Measurements from ENCODE around the gene SPRR1A. TPM values are rescaled to one million over a fixed set of nuclear protein-coding genes. Genes with fewer than 3 reads are reported as not detected.

Gene SPRR1A, protein sequence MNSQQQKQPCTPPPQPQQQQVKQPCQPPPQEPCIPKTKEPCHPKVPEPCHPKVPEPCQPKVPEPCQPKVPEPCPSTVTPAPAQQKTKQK
- not detected for total RNA-seq
- polyA plus RNA-seq: 41.1 TPM
- long read RNA-seq, donor 1: 0 reads
- long read RNA-seq, donor 2, partial matches to known transcripts: 0 of 1 reads
- long read RNA-seq, donor 2, other reads (novel, unspliced or antisense): 0 of 1 reads
- long read RNA-seq, donor 3: 0 reads
- long read RNA-seq, donor 4: 0 reads
- long read RNA-seq, donor 5: 0 reads
- long read RNA-seq, donor 6: 0 reads
- long read RNA-seq, donor 7: 0 reads
- long read RNA-seq, donor 8: 0 reads
- long read RNA-seq, donor 9: 0 reads
- long read RNA-seq, donor 10: 0 reads

DNA sequence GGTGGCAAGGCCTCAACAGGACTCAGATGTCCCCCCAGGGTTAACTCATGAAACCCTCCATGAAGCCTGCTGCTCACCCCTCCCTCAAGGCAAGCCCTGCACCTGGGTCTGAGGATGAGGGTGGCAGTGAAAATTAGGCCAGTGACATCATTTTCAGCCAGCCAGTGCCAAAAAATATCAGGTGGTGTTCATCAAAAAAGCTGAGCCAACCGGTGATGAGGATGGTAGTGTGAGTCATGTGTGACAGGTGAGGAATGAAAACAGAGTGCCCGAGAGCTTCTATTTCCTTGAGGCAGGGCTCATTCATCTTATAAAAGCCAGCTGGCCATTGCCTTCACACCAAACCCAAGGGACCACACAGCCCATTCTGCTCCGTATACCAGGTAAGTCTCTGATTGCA, at the start of gene SPRR1A:
TSS of gene SPRR1A (plus strand) at position 339 of the 400 bp plus-strand sequence. CDS start 1,150 bp downstream, outside the sequence.
- 94% methylated on average over 3 of the region's 3 CpGs for WGBS
- Histone ChIP-seq H3K27me3 (ENCODE audit: control insufficient read depth in 2 of 2, insufficient read depth in 1 of 2, low read length in 1 of 2) (no peaks in the 10 kb centered on the region), H3K27ac (ENCODE audit: low read depth in 1 of 2, low read length in 1 of 2) (no peak within 1 kb of the TSS)

DNA sequence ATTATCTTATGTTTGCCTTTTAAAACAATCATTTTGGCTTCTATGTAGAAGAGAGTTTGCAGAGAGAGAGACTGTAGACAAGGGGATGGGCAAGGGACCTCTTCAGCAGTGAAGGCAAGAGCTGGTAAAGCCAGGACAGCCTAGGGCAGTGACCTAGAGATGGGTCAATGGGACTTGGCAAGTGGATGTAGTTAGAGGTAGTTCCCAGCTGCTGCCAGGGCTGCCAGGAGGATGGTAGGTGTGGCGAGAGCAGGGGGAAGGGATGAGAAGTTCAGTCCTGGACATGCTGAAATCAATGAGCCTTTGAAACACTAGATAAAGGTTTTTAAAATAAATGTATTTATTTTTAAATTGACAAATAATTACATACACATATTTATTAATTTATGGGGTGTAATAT, 43.3 kb upstream of the SPRR1A start:
- no peaks in the 10 kb centered on the region for H3K4me1 ChIP-seq (ENCODE audit: control insufficient read depth in 2 of 2, insufficient read depth in 2 of 2, low read length in 2 of 2)
- no peak overlapping the region for H3K4me3 ChIP-seq (ENCODE audit: low read length in 2 of 2)
- no peak for DNase-seq (ENCODE audit: low read depth in 6 of 9, low spot score in 9 of 9)
- H3K9me3 ChIP-seq (ENCODE audit: control insufficient read depth in 2 of 2, insufficient read depth in 1 of 2, low read length in 1 of 2): no peaks in the 10 kb centered on the region
- no peaks in the 10 kb centered on the region for H3K27me3 ChIP-seq (ENCODE audit: control insufficient read depth in 2 of 2, insufficient read depth in 1 of 2, low read length in 1 of 2)
- no peak overlapping the region for H3K27ac ChIP-seq (ENCODE audit: low read depth in 1 of 2, low read length in 1 of 2)
- 91% methylated on average over 1 of the region's 1 CpG for WGBS
- no peaks in the 10 kb centered on the region for H3K36me3 ChIP-seq (ENCODE audit: control insufficient read depth in 2 of 2, insufficient read depth in 2 of 2, low read length in 1 of 2)

More for the DNA sequence above, at the start of gene SPRR1A:
- Histone ChIP-seq H3K9me3 (ENCODE audit: control insufficient read depth in 2 of 2, insufficient read depth in 1 of 2, low read length in 1 of 2) (no peaks in the 10 kb centered on the region), H3K4me1 (ENCODE audit: control insufficient read depth in 2 of 2, insufficient read depth in 2 of 2, low read length in 2 of 2) (no peaks in the 10 kb centered on the region), H3K36me3 (ENCODE audit: control insufficient read depth in 2 of 2, insufficient read depth in 2 of 2, low read length in 1 of 2) (no peaks in the 10 kb centered on the region), H3K4me3 (ENCODE audit: low read length in 2 of 2) (no peak within 1 kb of the TSS)
- DNase-seq (ENCODE audit: low read depth in 6 of 9, low spot score in 9 of 9): no peak

DNA sequence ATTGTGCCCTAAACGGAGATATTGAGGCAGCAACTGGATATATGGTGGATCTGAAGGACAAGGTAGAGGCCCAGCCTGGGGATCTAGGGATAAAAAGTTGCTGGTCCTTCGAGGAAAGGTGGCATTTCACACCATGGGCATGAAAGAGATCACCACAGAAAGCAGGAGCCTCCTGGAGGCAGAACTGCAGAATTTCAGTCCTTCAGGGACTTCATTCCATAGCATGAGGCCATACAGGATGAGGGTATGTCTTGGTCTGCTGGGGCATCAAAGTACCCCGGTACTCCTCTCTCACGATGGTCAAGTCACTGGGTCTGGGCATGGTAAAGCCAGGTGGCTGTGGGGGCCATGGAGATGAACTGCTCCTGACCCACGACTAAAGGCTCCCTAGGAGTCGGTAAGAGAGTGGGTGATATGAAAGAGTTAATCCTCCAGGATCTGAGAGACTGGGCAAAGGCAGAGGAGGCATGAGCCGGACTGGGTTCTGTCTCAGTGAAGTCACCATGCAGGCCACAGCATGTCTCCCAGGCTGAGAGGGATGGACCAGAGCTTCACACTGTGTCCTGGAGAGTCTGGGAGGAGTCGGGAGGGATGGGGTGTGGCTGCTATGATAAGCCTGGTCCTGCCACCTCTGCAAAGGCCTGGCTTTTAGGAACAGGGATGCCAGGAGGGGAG, 42.7 kb upstream of the SPRR1A start:
- Histone ChIP-seq H3K4me1 (ENCODE audit: control insufficient read depth in 2 of 2, insufficient read depth in 2 of 2, low read length in 2 of 2) (no peaks in the 10 kb centered on the region), H3K4me3 (ENCODE audit: low read length in 2 of 2) (no peak overlapping the region), H3K36me3 (ENCODE audit: control insufficient read depth in 2 of 2, insufficient read depth in 2 of 2, low read length in 1 of 2) (no peaks in the 10 kb centered on the region), H3K27ac (ENCODE audit: low read depth in 1 of 2, low read length in 1 of 2) (no peak overlapping the region), H3K9me3 (ENCODE audit: control insufficient read depth in 2 of 2, insufficient read depth in 1 of 2, low read length in 1 of 2) (no peaks in the 10 kb centered on the region), H3K27me3 (ENCODE audit: control insufficient read depth in 2 of 2, insufficient read depth in 1 of 2, low read length in 1 of 2) (no peaks in the 10 kb centered on the region)
- DNase-seq (ENCODE audit: low read depth in 6 of 9, low spot score in 9 of 9): no peak
- 84% methylated on average over 8 of the region's 8 CpGs for WGBS

DNA sequence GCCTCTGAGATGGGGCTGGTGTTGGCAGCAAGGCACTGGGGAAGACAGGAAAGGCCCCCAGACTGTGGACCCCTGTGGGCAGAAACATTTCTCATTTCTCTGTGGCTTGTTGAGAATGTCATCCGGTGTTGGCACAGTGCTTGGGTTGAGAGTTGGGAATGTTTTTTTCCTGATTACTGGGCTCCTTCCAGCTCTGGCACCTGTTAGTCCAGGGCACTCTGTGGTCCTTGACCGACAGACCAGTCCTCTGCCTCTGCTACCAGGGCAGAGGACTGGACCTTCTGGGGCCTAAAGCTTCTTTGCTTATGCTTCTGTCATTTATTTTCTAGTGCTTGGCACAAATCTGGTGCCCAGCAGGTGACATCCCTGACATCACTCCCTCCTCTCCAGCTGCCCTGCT, 41.7 kb upstream of the SPRR1A start:
- H3K9me3 ChIP-seq (ENCODE audit: control insufficient read depth in 2 of 2, insufficient read depth in 1 of 2, low read length in 1 of 2): no peaks in the 10 kb centered on the region
- H3K4me1 ChIP-seq (ENCODE audit: control insufficient read depth in 2 of 2, insufficient read depth in 2 of 2, low read length in 2 of 2): no peaks in the 10 kb centered on the region
- H3K4me3 ChIP-seq (ENCODE audit: low read length in 2 of 2): no peak overlapping the region
- H3K27ac ChIP-seq (ENCODE audit: low read depth in 1 of 2, low read length in 1 of 2): no peak overlapping the region
- 88% methylated on average over 2 of the region's 2 CpGs for WGBS
- DNase-seq (ENCODE audit: low read depth in 6 of 9, low spot score in 9 of 9): no peak
- no peaks in the 10 kb centered on the region for H3K36me3 ChIP-seq (ENCODE audit: control insufficient read depth in 2 of 2, insufficient read depth in 2 of 2, low read length in 1 of 2)
- no peaks in the 10 kb centered on the region for H3K27me3 ChIP-seq (ENCODE audit: control insufficient read depth in 2 of 2, insufficient read depth in 1 of 2, low read length in 1 of 2)

DNA sequence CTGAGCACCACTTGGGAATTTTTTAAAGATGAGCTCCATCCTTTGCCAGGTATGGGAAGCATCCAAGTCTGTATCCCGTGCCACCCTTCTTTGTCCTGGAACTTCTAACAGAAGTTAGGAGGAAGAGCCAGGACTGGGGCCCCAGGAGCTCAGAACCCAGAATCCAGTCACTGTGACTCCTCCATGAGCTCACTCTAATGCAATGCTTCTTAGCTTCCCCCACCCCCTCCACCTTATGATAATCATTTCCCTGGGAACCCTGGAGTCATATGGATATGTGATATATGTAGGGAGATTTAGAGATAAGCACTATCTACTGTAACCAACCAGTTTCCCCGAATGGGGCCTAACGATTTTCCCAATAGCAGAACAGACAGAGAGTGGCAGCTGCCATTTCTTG, 37.6 kb upstream of the SPRR1A start:
- no peaks in the 10 kb centered on the region for H3K36me3 ChIP-seq (ENCODE audit: control insufficient read depth in 2 of 2, insufficient read depth in 2 of 2, low read length in 1 of 2)
- WGBS: 79% methylated on average over 3 of the region's 3 CpGs
- H3K27ac ChIP-seq (ENCODE audit: low read depth in 1 of 2, low read length in 1 of 2): no peak overlapping the region
- DNase-seq (ENCODE audit: low read depth in 6 of 9, low spot score in 9 of 9): no peak
- H3K4me1 ChIP-seq (ENCODE audit: control insufficient read depth in 2 of 2, insufficient read depth in 2 of 2, low read length in 2 of 2): no peaks in the 10 kb centered on the region
- no peak overlapping the region for H3K4me3 ChIP-seq (ENCODE audit: low read length in 2 of 2)
- no peaks in the 10 kb centered on the region for H3K9me3 ChIP-seq (ENCODE audit: control insufficient read depth in 2 of 2, insufficient read depth in 1 of 2, low read length in 1 of 2)
- no peaks in the 10 kb centered on the region for H3K27me3 ChIP-seq (ENCODE audit: control insufficient read depth in 2 of 2, insufficient read depth in 1 of 2, low read length in 1 of 2)

DNA sequence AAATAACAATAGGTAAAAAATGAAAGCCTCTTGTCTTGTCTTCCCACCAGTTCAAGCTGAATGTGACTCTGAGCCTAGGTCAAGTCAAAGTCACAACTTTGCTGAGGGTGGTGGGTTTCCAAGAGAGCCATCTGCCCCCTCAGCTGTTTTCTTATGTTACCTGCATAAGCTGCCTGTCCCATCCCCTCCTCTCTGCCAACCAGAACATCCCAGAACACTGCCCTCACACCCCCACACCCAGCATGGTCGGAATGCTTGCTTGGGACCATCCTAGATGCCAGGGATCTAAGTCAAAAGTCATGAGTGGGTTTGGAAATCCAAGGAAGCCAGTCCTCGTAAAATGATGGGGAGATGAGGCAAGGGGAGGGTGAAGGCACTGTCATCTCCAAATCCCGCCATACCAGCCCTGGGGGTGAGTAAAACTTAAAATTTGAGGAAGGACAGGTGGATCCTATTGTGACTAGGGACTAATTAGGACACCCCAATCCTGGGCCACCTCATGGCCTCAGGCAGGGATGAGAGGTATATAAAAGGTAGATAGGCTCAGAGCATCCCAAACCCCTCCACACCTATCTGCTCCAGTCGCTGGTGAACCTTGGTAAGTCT, 37.1 kb upstream of the SPRR1A start, which contains the start of gene SPRR5:
TSS of gene SPRR5 (plus strand) at position 556 of the 606 bp plus-strand sequence. CDS start 1,349 bp downstream, outside the sequence.
- Histone ChIP-seq H3K4me3 (ENCODE audit: low read length in 2 of 2) (no peak within 1 kb of the TSS), H3K4me1 (ENCODE audit: control insufficient read depth in 2 of 2, insufficient read depth in 2 of 2, low read length in 2 of 2) (no peaks in the 10 kb centered on the region), H3K9me3 (ENCODE audit: control insufficient read depth in 2 of 2, insufficient read depth in 1 of 2, low read length in 1 of 2) (no peaks in the 10 kb centered on the region), H3K27me3 (ENCODE audit: control insufficient read depth in 2 of 2, insufficient read depth in 1 of 2, low read length in 1 of 2) (no peaks in the 10 kb centered on the region), H3K27ac (ENCODE audit: low read depth in 1 of 2, low read length in 1 of 2) (no peak within 1 kb of the TSS), H3K36me3 (ENCODE audit: control insufficient read depth in 2 of 2, insufficient read depth in 2 of 2, low read length in 1 of 2) (no peaks in the 10 kb centered on the region)
- 87% methylated on average over 4 of the region's 4 CpGs for WGBS
- DNase-seq (ENCODE audit: low read depth in 6 of 9, low spot score in 9 of 9): no peak

DNA sequence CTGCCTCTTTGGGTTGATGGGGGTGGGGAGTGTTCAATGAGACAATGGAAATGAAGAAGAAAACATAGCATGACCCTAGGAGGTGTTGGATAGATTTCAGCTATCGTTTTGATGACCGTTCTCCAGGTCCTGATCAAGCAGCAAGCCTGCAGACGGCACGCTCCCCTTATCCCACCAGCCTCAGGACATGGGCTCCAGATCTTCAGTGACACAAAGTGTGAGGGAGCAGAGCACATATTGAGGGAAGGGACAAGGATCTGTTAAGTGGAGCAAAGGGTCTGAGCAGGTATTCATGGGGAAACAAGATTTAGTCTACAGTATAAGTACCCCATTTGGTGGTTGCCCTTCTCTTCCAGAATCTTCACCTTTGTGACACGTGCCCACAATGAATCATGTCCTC, 32.2 kb upstream of the SPRR1A start:
- 93% methylated on average over 5 of the region's 5 CpGs for WGBS
- no peaks in the 10 kb centered on the region for H3K4me1 ChIP-seq (ENCODE audit: control insufficient read depth in 2 of 2, insufficient read depth in 2 of 2, low read length in 2 of 2)

DNA sequence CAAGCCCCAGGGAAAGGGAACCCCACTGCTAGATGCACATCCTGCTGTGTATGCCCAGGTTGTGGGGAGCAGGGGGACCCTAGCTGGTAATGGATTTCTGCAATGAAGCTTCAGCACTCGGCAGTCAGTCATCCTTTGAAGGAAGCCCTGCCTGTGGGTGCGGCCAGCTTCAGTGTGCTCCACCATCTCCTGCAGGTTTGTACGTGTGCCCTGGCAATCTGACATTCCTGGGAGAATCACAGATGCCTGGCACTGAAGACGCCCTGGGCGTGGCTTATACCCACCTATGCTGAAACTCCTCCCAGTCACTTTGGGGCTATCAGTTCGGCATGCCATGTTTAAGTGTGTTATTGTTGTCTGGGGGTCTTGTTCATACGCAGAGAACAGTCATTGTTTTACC, 30.1 kb upstream of the SPRR1A start:
- DNase-seq (ENCODE audit: low read depth in 6 of 9, low spot score in 9 of 9): no peak
- no peaks in the 10 kb centered on the region for H3K9me3 ChIP-seq (ENCODE audit: control insufficient read depth in 2 of 2, insufficient read depth in 1 of 2, low read length in 1 of 2)
- no peak overlapping the region for H3K4me3 ChIP-seq (ENCODE audit: low read length in 2 of 2)
- 91% methylated on average over 7 of the region's 7 CpGs for WGBS
- no peaks in the 10 kb centered on the region for H3K36me3 ChIP-seq (ENCODE audit: control insufficient read depth in 2 of 2, insufficient read depth in 2 of 2, low read length in 1 of 2)
- H3K27ac ChIP-seq (ENCODE audit: low read depth in 1 of 2, low read length in 1 of 2): no peak overlapping the region
- H3K4me1 ChIP-seq (ENCODE audit: control insufficient read depth in 2 of 2, insufficient read depth in 2 of 2, low read length in 2 of 2): no peaks in the 10 kb centered on the region
- no peaks in the 10 kb centered on the region for H3K27me3 ChIP-seq (ENCODE audit: control insufficient read depth in 2 of 2, insufficient read depth in 1 of 2, low read length in 1 of 2)

More for the DNA sequence above, 32.2 kb upstream of the SPRR1A start:
- Histone ChIP-seq H3K4me3 (ENCODE audit: low read length in 2 of 2) (no peak overlapping the region), H3K27me3 (ENCODE audit: control insufficient read depth in 2 of 2, insufficient read depth in 1 of 2, low read length in 1 of 2) (no peaks in the 10 kb centered on the region), H3K27ac (ENCODE audit: low read depth in 1 of 2, low read length in 1 of 2) (no peak overlapping the region), H3K9me3 (ENCODE audit: control insufficient read depth in 2 of 2, insufficient read depth in 1 of 2, low read length in 1 of 2) (no peaks in the 10 kb centered on the region), H3K36me3 (ENCODE audit: control insufficient read depth in 2 of 2, insufficient read depth in 2 of 2, low read length in 1 of 2) (no peaks in the 10 kb centered on the region)
- no peak for DNase-seq (ENCODE audit: low read depth in 6 of 9, low spot score in 9 of 9)

DNA sequence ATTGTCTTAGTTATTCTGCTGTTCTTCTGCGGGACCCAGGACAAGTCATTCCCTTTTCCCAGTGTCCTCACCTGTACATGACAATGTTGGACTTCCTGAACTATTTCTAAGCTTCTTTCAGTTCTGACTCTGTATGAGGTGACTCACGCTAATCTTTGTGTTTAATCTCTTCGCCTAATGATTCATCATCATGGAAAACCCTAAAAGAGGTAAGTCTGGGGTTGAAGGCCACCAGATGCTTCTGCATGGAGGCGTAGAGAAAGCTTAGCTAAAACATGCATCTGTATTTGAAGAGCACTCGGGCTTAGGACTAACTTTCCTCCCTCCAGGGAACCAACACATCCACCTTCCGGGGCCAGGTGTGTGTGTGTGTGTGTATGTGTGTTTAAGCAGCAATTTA, 29.4 kb upstream of the SPRR1A start:
- Histone ChIP-seq H3K9me3 (ENCODE audit: control insufficient read depth in 2 of 2, insufficient read depth in 1 of 2, low read length in 1 of 2) (no peaks in the 10 kb centered on the region), H3K27ac (ENCODE audit: low read depth in 1 of 2, low read length in 1 of 2) (no peak overlapping the region), H3K27me3 (ENCODE audit: control insufficient read depth in 2 of 2, insufficient read depth in 1 of 2, low read length in 1 of 2) (no peaks in the 10 kb centered on the region), H3K4me1 (ENCODE audit: control insufficient read depth in 2 of 2, insufficient read depth in 2 of 2, low read length in 2 of 2) (no peaks in the 10 kb centered on the region), H3K4me3 (ENCODE audit: low read length in 2 of 2) (no peak overlapping the region), H3K36me3 (ENCODE audit: control insufficient read depth in 2 of 2, insufficient read depth in 2 of 2, low read length in 1 of 2) (no peaks in the 10 kb centered on the region)
- WGBS: 93% methylated on average over 6 of the region's 6 CpGs
- DNase-seq (ENCODE audit: low read depth in 6 of 9, low spot score in 9 of 9): no peak
